Measurements from ENCODE around the gene P4HA1.
"Not testable (repeated sequence)": the region's sequence is repeated elsewhere in the genome, so short reads cannot be mapped to it uniquely, and the experiment has no call there.

Gene P4HA1

GRCh38 chr10:73060738-73061635, 35.7 kb downstream of the P4HA1 start:
- Histone ChIP-seq H3K36me3 (ENCODE audit: control insufficient read depth, insufficient read depth, low read length) (peaks cover 2% of the 10 kb centered on the region), H3K9ac (ENCODE audit: low read depth, low read length) (no peak overlapping the region), H3K9me3 (ENCODE audit: control insufficient read depth, insufficient read depth, low read length) (no peaks in the 10 kb centered on the region), H3K27me3 (ENCODE audit: control insufficient read depth, insufficient read depth, low read length) (no peaks in the 10 kb centered on the region), H3K4me3 (ENCODE audit: low read depth, low read length) (no peak overlapping the region), H3K4me1 (ENCODE audit: control insufficient read depth, insufficient read depth, low read length) (no peaks in the 10 kb centered on the region)

GRCh38 chr10:73060173-73060572, 36.5 kb downstream of the P4HA1 start:
- H3K4me3 ChIP-seq (ENCODE audit: low read depth, low read length) = no peak overlapping the region
- no peaks in the 10 kb centered on the region for H3K27me3 ChIP-seq (ENCODE audit: control insufficient read depth, insufficient read depth, low read length)
- H3K36me3 ChIP-seq (ENCODE audit: control insufficient read depth, insufficient read depth, low read length) = peaks cover 2% of the 10 kb centered on the region
- no peak overlapping the region for H3K9ac ChIP-seq (ENCODE audit: low read depth, low read length)
- no peaks in the 10 kb centered on the region for H3K9me3 ChIP-seq (ENCODE audit: control insufficient read depth, insufficient read depth, low read length)
- H3K4me1 ChIP-seq (ENCODE audit: control insufficient read depth, insufficient read depth, low read length) = no peaks in the 10 kb centered on the region

- Histone ChIP-seq H3K9ac (ENCODE audit: low read depth, low read length) (no peak overlapping the region), H3K4me1 (ENCODE audit: control insufficient read depth, insufficient read depth, low read length) (no peaks in the 10 kb centered on the region), H3K4me3 (ENCODE audit: low read depth, low read length) (no peak overlapping the region), H3K9me3 (ENCODE audit: control insufficient read depth, insufficient read depth, low read length) (no peaks in the 10 kb centered on the region), H3K27me3 (ENCODE audit: control insufficient read depth, insufficient read depth, low read length) (no peaks in the 10 kb centered on the region), H3K36me3 (ENCODE audit: control insufficient read depth, insufficient read depth, low read length) (no peaks in the 10 kb centered on the region)
These were observed 38.5 kb downstream of the P4HA1 start for GRCh38 chr10:73058057-73058591.

GRCh38 chr10:73054286-73054685, 42.4 kb downstream of the P4HA1 start:
- Histone ChIP-seq H3K4me3 (ENCODE audit: low read depth, low read length) (no peak overlapping the region), H3K36me3 (ENCODE audit: control insufficient read depth, insufficient read depth, low read length) (no peaks in the 10 kb centered on the region), H3K27me3 (ENCODE audit: control insufficient read depth, insufficient read depth, low read length) (no peaks in the 10 kb centered on the region), H3K9me3 (ENCODE audit: control insufficient read depth, insufficient read depth, low read length) (no peaks in the 10 kb centered on the region), H3K4me1 (ENCODE audit: control insufficient read depth, insufficient read depth, low read length) (no peaks in the 10 kb centered on the region), H3K9ac (ENCODE audit: low read depth, low read length) (no peak overlapping the region)

GRCh38 chr10:73053275-73053674, 43.4 kb downstream of the P4HA1 start:
- H3K36me3 ChIP-seq (ENCODE audit: control insufficient read depth, insufficient read depth, low read length) = no peaks in the 10 kb centered on the region

GRCh38 chr10:73044378-73045285, 52.0 kb downstream of the P4HA1 start:
- H3K36me3 ChIP-seq (ENCODE audit: control insufficient read depth, insufficient read depth, low read length) = no peaks in the 10 kb centered on the region
- no peak overlapping the region for H3K9ac ChIP-seq (ENCODE audit: low read depth, low read length)
- H3K4me3 ChIP-seq (ENCODE audit: low read depth, low read length) = no peak overlapping the region
- peaks cover 22% of the 10 kb centered on the region for H3K4me1 ChIP-seq (ENCODE audit: control insufficient read depth, insufficient read depth, low read length)
- no peaks in the 10 kb centered on the region for H3K9me3 ChIP-seq (ENCODE audit: control insufficient read depth, insufficient read depth, low read length)
- no peaks in the 10 kb centered on the region for H3K27me3 ChIP-seq (ENCODE audit: control insufficient read depth, insufficient read depth, low read length)

More at GRCh38 chr10:73053275-73053674, 43.4 kb downstream of the P4HA1 start:
- Histone ChIP-seq H3K27me3 (ENCODE audit: control insufficient read depth, insufficient read depth, low read length) (no peaks in the 10 kb centered on the region), H3K9me3 (ENCODE audit: control insufficient read depth, insufficient read depth, low read length) (no peaks in the 10 kb centered on the region), H3K4me1 (ENCODE audit: control insufficient read depth, insufficient read depth, low read length) (no peaks in the 10 kb centered on the region), H3K4me3 (ENCODE audit: low read depth, low read length) (no peak overlapping the region), H3K9ac (ENCODE audit: low read depth, low read length) (no peak overlapping the region)

GRCh38 chr10:73043766-73044377, 52.8 kb downstream of the P4HA1 start:
- H3K9me3 ChIP-seq (ENCODE audit: control insufficient read depth, insufficient read depth, low read length) = no peaks in the 10 kb centered on the region
- H3K9ac ChIP-seq (ENCODE audit: low read depth, low read length) = no peak overlapping the region
- no peaks in the 10 kb centered on the region for H3K27me3 ChIP-seq (ENCODE audit: control insufficient read depth, insufficient read depth, low read length)
- H3K4me1 ChIP-seq (ENCODE audit: control insufficient read depth, insufficient read depth, low read length) = peaks cover 22% of the 10 kb centered on the region
- no peak overlapping the region for H3K4me3 ChIP-seq (ENCODE audit: low read depth, low read length)
- no peaks in the 10 kb centered on the region for H3K36me3 ChIP-seq (ENCODE audit: control insufficient read depth, insufficient read depth, low read length)

GRCh38 chr10:73043319-73043718, 53.3 kb downstream of the P4HA1 start:
- Histone ChIP-seq H3K4me1 (ENCODE audit: control insufficient read depth, insufficient read depth, low read length) (peaks cover 22% of the 10 kb centered on the region), H3K9ac (ENCODE audit: low read depth, low read length) (no peak overlapping the region), H3K36me3 (ENCODE audit: control insufficient read depth, insufficient read depth, low read length) (no peaks in the 10 kb centered on the region), H3K9me3 (ENCODE audit: control insufficient read depth, insufficient read depth, low read length) (no peaks in the 10 kb centered on the region), H3K4me3 (ENCODE audit: low read depth, low read length) (no peak overlapping the region), H3K27me3 (ENCODE audit: control insufficient read depth, insufficient read depth, low read length) (no peaks in the 10 kb centered on the region)

- Histone ChIP-seq H3K9me3 (ENCODE audit: control insufficient read depth, insufficient read depth, low read length) (no peaks in the 10 kb centered on the region), H3K4me1 (ENCODE audit: control insufficient read depth, insufficient read depth, low read length) (peaks cover 22% of the 10 kb centered on the region), H3K4me3 (ENCODE audit: low read depth, low read length) (no peak overlapping the region), H3K36me3 (ENCODE audit: control insufficient read depth, insufficient read depth, low read length) (no peaks in the 10 kb centered on the region), H3K9ac (ENCODE audit: low read depth, low read length) (no peak overlapping the region), H3K27me3 (ENCODE audit: control insufficient read depth, insufficient read depth, low read length) (no peaks in the 10 kb centered on the region)
These were observed 54.5 kb downstream of the P4HA1 start for GRCh38 chr10:73042130-73042529.

GRCh38 chr10:73039635-73040034, 57.0 kb downstream of the P4HA1 start:
- no peaks in the 10 kb centered on the region for H3K36me3 ChIP-seq (ENCODE audit: control insufficient read depth, insufficient read depth, low read length)
- H3K9me3 ChIP-seq (ENCODE audit: control insufficient read depth, insufficient read depth, low read length) = no peaks in the 10 kb centered on the region
- no peaks in the 10 kb centered on the region for H3K27me3 ChIP-seq (ENCODE audit: control insufficient read depth, insufficient read depth, low read length)
- no peak overlapping the region for H3K9ac ChIP-seq (ENCODE audit: low read depth, low read length)
- H3K4me1 ChIP-seq (ENCODE audit: control insufficient read depth, insufficient read depth, low read length) = peaks cover 12% of the 10 kb centered on the region
- H3K4me3 ChIP-seq (ENCODE audit: low read depth, low read length) = no peak overlapping the region

- not testable (repeated sequence) for H3K9ac ChIP-seq (ENCODE audit: low read depth, low read length); H3K9me3 ChIP-seq (ENCODE audit: control insufficient read depth, insufficient read depth, low read length); H3K36me3 ChIP-seq (ENCODE audit: control insufficient read depth, insufficient read depth, low read length); H3K27me3 ChIP-seq (ENCODE audit: control insufficient read depth, insufficient read depth, low read length); H3K4me1 ChIP-seq (ENCODE audit: control insufficient read depth, insufficient read depth, low read length); H3K4me3 ChIP-seq (ENCODE audit: low read depth, low read length)
These were observed 60.4 kb downstream of the P4HA1 start for GRCh38 chr10:73036285-73036684.
